GM12878 (cell line): ENCODE measurements around the gene DNAJA4. TPM values are rescaled to one million over a fixed set of nuclear protein-coding genes. Genes with fewer than 3 reads are reported as not detected.
A peak's percentile ranks its signal among the peaks of the same experiment; 100 is the strongest.

Experiments
- ATAC-seq: fragments of 200-7000 bp; cut with Tn5 transposase; 3 replicates; pipeline ENCODE4 v1.9.1; 2020; ENCODE audit warnings: mild to moderate bottlenecking, moderate library complexity
- BruUV-seq: library from RNA; stranded (reverse); fragments of 400-500 nt; replicated peaks from 2 replicates; lab custom pipeline; 2021; lab: Mats Ljungman, UMichigan
- CTCF ChIA-PET: fragments of 300-600 bp; sonication (Branson Sonifier 250); formaldehyde crosslinking; extraction: SDS; loops from one replicate; lab custom pipeline; 2021; ENCODE audit warnings: inconsistent platforms; lab: Yijun Ruan, JAX
- POLR2A ChIA-PET: fragments of 350-600 bp; formaldehyde crosslinking; extraction: SDS; loops from one replicate; lab custom pipeline; 2021; ENCODE audit warnings: inconsistent platforms; lab: Charles Lee
- RAD21 ChIA-PET: fragments of 300-600 bp; sonication (Branson Sonifier 250); formaldehyde crosslinking; loops from one replicate; lab custom pipeline; 2023; ENCODE audit warnings: antibody characterized with exemption; ENCODE audit not compliant: unreplicated experiment; lab: Charles Lee
- SMC1A ChIA-PET: fragments of 300-600 bp; sonication (Branson Sonifier 250); formaldehyde crosslinking; loops from one replicate; lab custom pipeline; 2023; ENCODE audit not compliant: unreplicated experiment, uncharacterized antibody; lab: Charles Lee
- DNase-seq: peaks from one replicate; pipeline ENCODE4 v3.0.0-alpha.2; 2011; ENCODE audit warnings: low read depth, low spot score
- FAIRE-seq: peaks from 3 replicates; lab custom pipeline; 2011; peaks lifted over from hg19 to GRCh38; lab: Jason Lieb, UNC
- H2AFZ ChIP-seq: 2 replicates; pipeline ENCODE4 v1.6.0; 2011; ENCODE audit warnings: low read depth, low read length, control low read depth; ENCODE audit not compliant: control insufficient read depth
- H3K27ac ChIP-seq: 2 replicates; pipeline ENCODE4 v1.5.1; 2011; ENCODE audit warnings: control low read depth; ENCODE audit not compliant: control insufficient read depth, insufficient read depth
- H3K27me3 ChIP-seq, 2 experiments: replicated peaks in 1 of 2; 2 replicates each; pipeline versions ENCODE4 v1.6.0 to v1.6.1; 2011; ENCODE audit warnings: low read length in 1 of 2; ENCODE audit not compliant: control insufficient read depth in 2 of 2, insufficient read depth in 2 of 2
- H3K36me3 ChIP-seq, 2 experiments: 2 replicates each; pipeline ENCODE4 v1.5.1; 2011; ENCODE audit warnings: low read length in 1 of 2; ENCODE audit not compliant: control insufficient read depth in 2 of 2, insufficient read depth in 2 of 2
- H3K4me1 ChIP-seq: 2 replicates; pipeline ENCODE4 v1.6.1; 2011; ENCODE audit warnings: mild to moderate bottlenecking, low read length, moderate library complexity, mixed read lengths; ENCODE audit not compliant: control insufficient read depth, insufficient read depth
- H3K4me2 ChIP-seq: 2 replicates; pipeline ENCODE4 v1.6.0; 2011; ENCODE audit warnings: control low read depth; ENCODE audit not compliant: control insufficient read depth, insufficient read depth
- H3K4me3 ChIP-seq: fragments of 200-600 bp; sonication (generic); 2 replicates; pipeline ENCODE4 v1.5.1; 2016
- H3K79me2 ChIP-seq: 2 replicates; pipeline ENCODE4 v1.6.0; 2011; ENCODE audit warnings: low read length; ENCODE audit not compliant: control insufficient read depth, insufficient read depth
- H3K9ac ChIP-seq: 2 replicates; pipeline ENCODE4 v1.8.0; 2011; ENCODE audit warnings: low read length, control low read depth, mixed read lengths; ENCODE audit not compliant: control insufficient read depth, insufficient read depth
- H3K9me3 ChIP-seq: replicated peaks from 3 replicates; pipeline ENCODE4 v1.5.1; 2011; ENCODE audit warnings: mild to moderate bottlenecking, low read length; ENCODE audit not compliant: control insufficient read depth, insufficient read depth
- H4K20me1 ChIP-seq: 2 replicates; pipeline ENCODE4 v1.6.0; 2011; ENCODE audit not compliant: control insufficient read depth, insufficient read depth
- BMI1 ChIP-seq: fragments of 450-650 bp; IDR thresholded peaks from 2 replicates; pipeline ENCODE4 v1.6.1; 2016; ENCODE audit warnings: mild to moderate bottlenecking, moderate library complexity, borderline replicate concordance
- FOXM1 ChIP-seq: IDR thresholded peaks from 2 replicates; pipeline ENCODE4 v1.6.1; 2012; ENCODE audit warnings: low read depth, mild to moderate bottlenecking, inconsistent platforms, low read length, moderate library complexity
- HSF1 ChIP-seq: fragments of 150-350 bp; IDR thresholded peaks from 2 replicates; pipeline ENCODE4 v1.6.1; 2014; ENCODE audit warnings: mild to moderate bottlenecking, low read depth, low read length
- MTA3 ChIP-seq: IDR thresholded peaks from 2 replicates; pipeline ENCODE4 v1.6.1; 2012; ENCODE audit warnings: low read length, inconsistent platforms, borderline replicate concordance
- RUNX3 ChIP-seq: IDR thresholded peaks from 2 replicates; pipeline ENCODE4 v1.6.1; 2012; ENCODE audit warnings: low read length, inconsistent platforms
- TCF3 ChIP-seq: IDR thresholded peaks from 2 replicates; pipeline ENCODE4 v1.6.1; 2012; ENCODE audit warnings: low read depth, mild to moderate bottlenecking, low read length, borderline replicate concordance; ENCODE audit not compliant: insufficient read depth
- WGBS: methylation state at CpG from one replicate; pipeline ENCODE4 v1.1.6; 2016; ENCODE audit warnings: low lambda C conversion rate; ENCODE audit not compliant: insufficient replicate concordance, insufficient coverage; ENCODE audit errors: missing lambda C conversion rate; 5-methylcytosine and 5-hydroxymethylcytosine counted together
- in situ Hi-C: fragments of 300-500 bp; cut with MboI; formaldehyde crosslinking; loops from 9 replicates; pipeline ENCODE4 v1.14.3; 2018; ENCODE audit warnings: mixed read lengths
- intact Hi-C: fragments of 100-400 bp; cut with micrococcal nuclease; formaldehyde crosslinking; loops from one replicate; pipeline ENCODE4 v1.14.2; 2022; ENCODE audit not compliant: unreplicated experiment
- polyA plus RNA-seq, 11 experiments: library from polyadenylated mRNA; depleted of rRNA in 4 of 11; unstranded in 6 of 11; stranded (reverse) in 5 of 11; fragments of >200 nt; fragmentation: Nextera tagmentation in 4 of 11; fragmentation: Illumina TruSeq in 1 of 11; extraction: Ambion mirVana in 4 of 11; extraction: Trizol in 1 of 11; gene quantifications; 1 replicate in 1 of 11; 2 replicates in 10 of 11; pipeline versions ENCODE4 v1.2.1 to v1.2.3, GENCODE V29; 2011 to 2016; ENCODE audit warnings: inconsistent platforms in 2 of 11, missing spikeins in 2 of 11, low read depth in 1 of 11
- total RNA-seq, 4 experiments: library from RNA; depleted of rRNA in 3 of 4; stranded (reverse); fragments of >200 nt in 3 of 4; fragmentation: Illumina TruSeq in 1 of 4; extraction: Trizol in 1 of 4; gene quantifications; 2 replicates each; pipeline versions ENCODE4 v1.2.1 to v1.2.3, GENCODE V29; 2013 to 2021
- TF ChIP-seq, protein P1 (sequence below): IDR thresholded peaks from 2 replicates; pipeline ENCODE4 v1.6.1; 2012; ENCODE audit warnings: low read depth, low read length, improper control_type of control experiment

The DNAJA4 gene
- total and polyA plus RNA-seq, 10 of the 15 experiments (the other 5 are each of a cell fraction or from before 2014, with no cell fraction given), result 0.01 to 10.4 (median 4.1) TPM

DNA sequence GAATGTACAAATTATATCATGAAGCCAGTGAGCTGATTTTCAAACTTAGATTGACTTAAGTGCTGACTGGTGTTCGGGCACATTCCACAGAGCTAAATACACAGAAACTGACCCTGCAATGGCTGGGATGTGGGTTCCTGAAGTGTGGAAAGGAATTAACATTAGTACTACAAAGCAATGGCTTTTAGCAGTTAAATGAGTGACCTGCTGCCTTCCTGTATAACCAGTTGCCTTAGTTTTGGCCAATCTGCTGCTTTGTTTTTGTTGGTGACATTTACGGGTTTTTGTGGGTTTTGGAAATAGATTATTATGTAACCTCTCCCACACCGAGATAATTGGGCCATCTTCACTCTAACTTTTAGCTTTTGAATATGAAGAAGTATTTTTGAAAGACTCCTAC is 37.5 kb downstream of the DNAJA4 start:
- peaks cover 23% of the 10 kb centered on the region for H3K79me2 ChIP-seq
- WGBS, result 13% methylated on average over 3 of the region's 3 CpGs
- FAIRE-seq (no peak), ATAC-seq (peak; percentile 3; the same call in 2 of the 3 replicates), DNase-seq (no peak)
- peak overlapping the region; percentile 25; the same call in 1 of the 2 replicates for H2AFZ ChIP-seq
- TF ChIP-seq TCF3 (no peak), MTA3 (no peak), HSF1 (no peak), RUNX3 (peak; percentile 40; the same call in 1 of the 2 replicates), BMI1 (no peak), FOXM1 (no peak)
- TF ChIP-seq, protein P1, sequence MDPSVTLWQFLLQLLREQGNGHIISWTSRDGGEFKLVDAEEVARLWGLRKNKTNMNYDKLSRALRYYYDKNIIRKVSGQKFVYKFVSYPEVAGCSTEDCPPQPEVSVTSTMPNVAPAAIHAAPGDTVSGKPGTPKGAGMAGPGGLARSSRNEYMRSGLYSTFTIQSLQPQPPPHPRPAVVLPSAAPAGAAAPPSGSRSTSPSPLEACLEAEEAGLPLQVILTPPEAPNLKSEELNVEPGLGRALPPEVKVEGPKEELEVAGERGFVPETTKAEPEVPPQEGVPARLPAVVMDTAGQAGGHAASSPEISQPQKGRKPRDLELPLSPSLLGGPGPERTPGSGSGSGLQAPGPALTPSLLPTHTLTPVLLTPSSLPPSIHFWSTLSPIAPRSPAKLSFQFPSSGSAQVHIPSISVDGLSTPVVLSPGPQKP, result no peak
- H4K20me1 ChIP-seq, result no peaks in the 10 kb centered on the region
- ChIA-PET POLR2A (interaction anchor here (0.6 to 2.5 kb wide), 2 partner anchors 10 to 102 kb away, joined by 3 to 8 read pairs; no protein-coding TSS in a partner anchor), CTCF (interaction anchor here (0.5 to 13.8 kb wide), 6 partner anchors 9 to 408 kb away, joined by 3 to 175 read pairs (median 4); partner anchors contain the start of gene IREB2), RAD21 (no interaction called here), SMC1A (interaction anchor here (1.2 to 1.9 kb wide), 3 partner anchors 9 to 135 kb away, joined by 3 to 5 read pairs (median 3); no protein-coding TSS in a partner anchor)
- no peak overlapping the region for H3K4me2 ChIP-seq
- no peaks in the 10 kb centered on the region for H3K36me3 ChIP-seq
- no TSS peak for BruUV-seq
- no peaks in the 10 kb centered on the region for H3K27me3 ChIP-seq
- in situ Hi-C loops, result no loop called here
- H3K4me3 ChIP-seq, result no peak overlapping the region
- peak overlapping the region; percentile 4 for H3K27ac ChIP-seq
- intact Hi-C loops, result no loop called here
- peaks cover 3% of the 10 kb centered on the region for H3K4me1 ChIP-seq
- no peaks in the 10 kb centered on the region; the same call in 2 of the 3 replicates for H3K9me3 ChIP-seq
- H3K9ac ChIP-seq, result no peak overlapping the region
